ENCODE results near the gene DCAF8.

Gene DCAF8

DNA sequence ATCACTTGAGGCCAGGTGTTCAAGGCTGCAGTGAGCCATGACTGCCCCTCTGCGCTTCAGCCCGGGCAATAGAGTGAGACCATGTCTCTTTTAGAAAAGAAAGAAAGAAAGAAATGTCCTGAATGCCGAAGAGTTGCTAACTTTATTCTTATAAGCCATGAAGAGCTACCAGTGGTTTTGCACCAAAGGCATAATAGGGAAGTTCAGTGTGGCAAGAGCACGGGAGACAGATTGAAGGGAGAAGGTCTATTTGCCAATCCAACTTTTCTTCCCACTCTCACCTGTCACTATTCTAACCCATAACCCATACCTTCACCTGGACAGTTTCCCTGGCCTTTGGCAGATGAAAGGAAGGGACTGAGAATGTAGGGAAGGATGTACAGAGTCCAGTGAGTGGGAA lies 61.6 kb downstream of the DCAF8 start:
- no peak for DNase-seq

DNA sequence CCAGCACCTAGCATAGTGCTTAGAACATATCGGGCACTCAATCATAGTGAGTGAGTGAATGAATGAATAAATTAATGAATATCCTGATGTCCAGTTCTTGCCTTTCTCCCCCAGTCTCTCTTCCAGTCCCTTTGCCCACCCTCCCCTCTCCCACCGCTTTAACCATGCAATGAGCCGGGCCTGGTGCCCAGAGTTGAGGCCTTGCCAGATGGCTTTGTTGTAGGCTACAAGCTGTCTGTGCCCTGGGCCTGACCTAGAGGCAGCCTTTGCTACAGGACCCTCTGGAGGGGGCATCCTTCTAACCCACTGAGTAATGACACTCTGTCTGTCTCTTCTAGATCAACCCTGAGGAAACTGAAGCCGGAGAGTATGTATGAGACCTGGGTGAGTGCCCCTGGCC lies 65.1 kb downstream of the DCAF8 start:
- DNase-seq, result no peak

DNA sequence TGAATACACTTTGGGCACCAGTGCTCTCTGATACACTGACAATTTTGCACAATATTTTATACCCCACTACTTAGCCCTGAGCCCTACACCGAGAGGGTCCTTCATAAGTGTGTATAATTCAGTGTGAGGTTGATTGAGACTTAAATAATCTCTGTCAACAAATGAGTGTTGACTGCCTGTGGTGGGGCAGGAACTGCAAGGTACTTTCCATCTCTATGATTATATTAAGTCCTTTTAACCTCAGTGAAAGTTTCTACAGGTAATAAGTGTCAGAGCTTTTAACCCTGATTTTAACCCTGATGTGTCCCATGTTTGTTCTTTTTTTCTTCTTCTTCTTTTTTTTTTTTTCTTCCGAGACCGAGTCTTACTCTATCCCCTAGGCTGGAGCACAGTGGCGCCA lies 66.2 kb downstream of the DCAF8 start:
- DNase-seq, result no peak

DNA sequence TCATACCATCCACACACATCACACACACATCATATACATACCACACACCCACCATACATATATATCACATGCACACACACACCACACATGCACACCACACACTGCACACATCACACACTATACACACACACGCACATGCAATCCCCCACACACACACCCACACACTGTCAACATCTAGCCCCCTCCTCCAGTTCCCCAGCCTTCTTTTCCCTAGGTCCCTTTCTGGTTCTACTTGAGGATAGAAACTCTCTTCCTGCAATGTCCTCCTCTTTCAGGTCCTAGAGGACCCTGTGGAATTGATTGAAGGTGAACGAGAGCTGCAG lies 67.7 kb downstream of the DCAF8 start:
- DNase-seq, result no peak

DNA sequence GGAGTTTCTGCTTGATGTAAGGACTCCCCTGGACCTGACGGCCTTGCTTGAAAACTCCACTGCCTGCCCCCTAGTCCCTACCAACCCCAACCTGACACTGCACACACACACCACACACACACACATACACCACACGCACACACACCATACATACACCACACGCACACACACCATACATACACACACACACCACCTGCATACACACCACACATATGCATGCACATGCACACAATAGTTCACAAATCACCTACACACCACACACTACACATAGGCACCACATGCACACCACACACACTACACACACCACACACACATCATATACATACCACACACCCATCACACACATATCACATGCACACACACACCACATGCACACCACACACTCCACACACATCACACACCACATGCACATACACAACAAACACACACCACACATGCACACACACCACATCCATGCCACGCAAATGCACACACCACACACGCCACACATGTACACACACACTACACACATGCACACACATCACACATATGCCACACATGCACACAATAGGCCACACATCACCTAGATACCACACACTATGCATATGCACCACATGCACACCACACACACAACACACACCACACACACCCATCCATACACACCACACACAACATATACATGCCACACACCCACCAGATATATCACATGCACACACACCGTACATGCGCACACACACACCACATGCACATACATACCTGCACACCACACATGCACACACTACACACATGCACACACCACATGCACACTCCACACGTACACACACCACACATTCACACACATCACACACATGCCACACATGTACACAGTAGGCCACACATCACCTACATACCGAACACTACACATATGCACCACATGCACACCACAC lies 68.3 kb downstream of the DCAF8 start:
- no peak for DNase-seq

DNA sequence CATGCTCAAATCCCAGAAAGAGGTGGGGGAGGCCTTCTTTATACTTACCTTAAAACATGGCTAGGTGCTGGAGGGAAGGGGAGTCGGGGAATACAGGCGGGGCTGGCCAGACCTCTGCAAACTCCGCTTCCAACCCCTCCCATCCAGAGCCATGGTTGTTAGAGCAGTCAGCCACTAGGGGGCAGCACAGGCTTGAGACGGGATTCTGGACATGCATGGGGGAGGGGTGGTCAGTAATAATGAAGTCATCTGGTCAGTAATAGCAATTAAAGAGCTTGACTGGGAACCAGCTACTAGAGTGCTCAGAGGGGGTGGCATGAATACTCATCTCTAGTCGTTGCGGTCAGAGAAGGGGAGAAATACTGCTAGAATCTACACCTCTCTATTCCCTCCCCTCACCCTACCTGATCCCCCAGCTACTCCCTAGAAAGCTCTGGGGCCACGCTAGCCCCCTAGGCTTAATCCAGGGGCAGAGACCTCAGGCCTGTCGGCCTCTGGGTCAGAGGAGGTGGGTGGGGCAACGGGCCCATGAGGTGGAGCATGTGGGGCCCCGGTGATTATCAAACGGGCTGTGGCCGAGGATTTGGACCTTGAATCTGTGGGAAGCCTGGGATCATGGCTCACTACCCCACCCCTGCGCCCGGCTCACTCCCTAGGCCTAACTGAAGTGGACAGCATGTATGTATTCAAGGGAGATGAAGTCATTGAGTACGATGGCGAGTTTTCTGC lies 69.1 kb downstream of the DCAF8 start:
- peak; percentile 93 for DNase-seq

DNA sequence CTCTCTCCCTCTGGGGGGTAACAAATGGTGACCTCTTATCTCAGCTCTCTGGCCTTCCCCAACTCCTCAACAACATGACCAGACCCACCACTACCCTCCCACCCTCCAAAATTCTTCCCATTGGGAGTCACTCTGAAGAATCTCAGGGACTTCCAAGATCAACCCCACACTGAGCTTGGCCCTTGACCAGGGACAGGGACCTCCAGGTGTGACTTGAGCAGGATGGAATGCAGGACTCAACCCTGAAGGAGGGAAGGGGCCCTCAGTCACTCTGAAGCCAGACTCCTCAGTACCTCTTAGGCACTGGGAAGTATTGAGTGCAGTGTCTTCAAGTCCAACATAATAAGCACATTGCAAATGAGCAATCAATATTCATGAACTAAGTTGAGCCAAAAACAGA lies 70.1 kb downstream of the DCAF8 start:
- DNase-seq, result peak; percentile 71

DNA sequence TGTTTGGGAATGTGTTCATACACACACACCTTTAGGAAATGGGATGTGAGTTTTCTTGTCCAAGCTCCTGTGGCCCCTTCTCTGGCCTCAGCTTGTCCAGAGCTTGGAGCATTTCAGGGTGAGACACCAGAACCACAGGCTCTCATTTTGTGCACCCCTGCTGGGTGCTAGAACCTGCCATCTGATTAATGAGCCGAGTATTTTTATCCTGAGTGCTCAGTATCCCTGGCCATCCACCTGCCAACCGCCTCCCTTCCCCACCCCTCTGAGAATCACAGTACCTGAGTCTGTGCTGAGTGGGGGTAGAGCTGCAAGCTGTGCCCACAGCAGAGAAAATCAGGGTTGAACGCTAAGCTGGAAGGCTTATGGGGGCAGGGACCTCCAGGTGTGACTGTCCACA lies 70.6 kb downstream of the DCAF8 start:
- no peak for DNase-seq

DNA sequence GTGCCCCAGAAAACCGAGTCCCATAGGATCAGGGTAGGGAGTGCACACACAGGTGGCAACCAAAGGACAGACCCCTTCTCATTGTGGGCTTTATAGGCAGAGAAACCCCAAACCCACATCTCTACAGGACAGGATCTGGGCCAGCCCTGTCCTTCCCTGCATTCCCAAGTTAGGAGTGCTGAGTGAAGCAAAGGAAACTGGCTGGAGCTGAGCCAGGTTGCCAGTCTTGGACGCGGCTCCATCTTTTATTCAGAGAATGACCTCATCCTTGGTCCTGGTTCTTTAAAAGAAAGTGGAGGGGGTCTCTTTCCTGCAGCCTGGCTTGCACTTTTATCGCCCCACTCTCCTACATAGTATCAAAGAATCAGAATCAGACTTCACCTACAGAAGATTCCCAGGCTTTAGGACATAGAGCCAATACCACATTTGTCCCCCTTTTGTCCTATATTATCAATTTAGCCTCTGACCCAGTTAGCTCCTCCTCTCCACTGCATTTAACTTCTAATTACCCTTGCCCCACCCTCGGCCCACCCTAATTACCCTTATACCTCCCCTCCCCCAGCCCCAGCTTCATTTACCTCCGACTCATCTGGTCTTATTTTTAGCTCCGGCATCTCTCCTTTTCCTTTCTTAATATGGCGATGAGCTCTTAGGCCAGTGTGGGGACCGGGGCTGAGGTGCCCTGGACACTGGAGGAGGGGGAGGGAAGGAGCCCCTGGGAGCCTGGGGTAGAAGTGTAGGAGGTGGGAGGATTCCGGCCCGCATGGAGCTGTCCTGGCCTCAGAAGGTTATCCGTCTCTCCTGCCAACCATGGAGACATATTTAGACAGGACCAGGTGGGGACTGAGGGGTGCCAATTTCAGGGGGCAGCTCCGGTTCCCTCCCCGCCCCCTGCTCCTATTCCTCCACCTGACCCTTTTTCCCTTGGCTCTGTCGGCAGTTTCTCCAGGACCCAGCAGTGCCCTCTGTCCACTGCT lies 72.4 kb downstream of the DCAF8 start, which contains the start of gene CASQ1:
TSS of gene CASQ1 (plus strand) at position 927 of the 977 bp plus-strand sequence. CDS start 177 bp downstream, outside the sequence.
- no peak for DNase-seq

DNA sequence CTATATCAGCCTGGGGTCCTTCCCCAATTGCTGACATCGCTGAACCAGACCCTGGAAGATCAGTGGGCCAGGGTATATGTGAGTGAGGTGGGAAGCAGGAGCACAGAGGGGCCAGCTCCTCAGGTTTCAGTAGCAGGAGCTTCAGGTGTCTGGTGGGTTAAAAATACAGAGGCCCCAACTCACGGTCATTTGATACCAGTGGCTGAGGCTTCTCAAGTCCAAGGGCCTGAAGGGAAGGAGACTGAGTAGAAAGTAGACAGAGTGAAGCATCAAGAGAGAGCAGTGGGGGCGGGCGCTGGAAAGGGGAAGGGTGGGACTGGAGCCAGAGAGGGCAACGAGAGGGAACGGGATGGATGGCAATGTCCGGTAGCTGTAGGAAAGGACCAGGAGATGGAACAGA lies 74.0 kb downstream of the DCAF8 start:
- no peak for DNase-seq

DNA sequence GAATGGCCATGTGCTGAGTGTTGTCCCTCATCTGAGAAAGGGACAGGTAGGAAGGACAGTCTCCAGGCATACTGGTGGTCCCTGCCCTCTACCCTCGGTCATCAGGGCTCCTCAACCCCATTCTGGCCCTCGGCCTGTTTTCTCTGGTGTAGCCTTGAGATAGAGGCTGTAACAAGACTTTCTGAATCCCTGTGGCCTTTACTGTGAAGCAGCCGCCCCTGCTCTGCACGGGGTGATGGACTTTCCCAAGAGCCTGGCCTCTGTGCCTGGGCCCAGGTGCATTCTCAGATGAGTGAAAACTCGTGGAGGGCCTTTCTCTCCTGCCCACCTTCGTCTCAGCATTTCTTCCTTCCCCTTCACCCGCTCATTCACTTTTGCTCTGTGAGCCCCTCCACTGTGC lies 74.9 kb downstream of the DCAF8 start:
- DNase-seq, result no peak

DNA sequence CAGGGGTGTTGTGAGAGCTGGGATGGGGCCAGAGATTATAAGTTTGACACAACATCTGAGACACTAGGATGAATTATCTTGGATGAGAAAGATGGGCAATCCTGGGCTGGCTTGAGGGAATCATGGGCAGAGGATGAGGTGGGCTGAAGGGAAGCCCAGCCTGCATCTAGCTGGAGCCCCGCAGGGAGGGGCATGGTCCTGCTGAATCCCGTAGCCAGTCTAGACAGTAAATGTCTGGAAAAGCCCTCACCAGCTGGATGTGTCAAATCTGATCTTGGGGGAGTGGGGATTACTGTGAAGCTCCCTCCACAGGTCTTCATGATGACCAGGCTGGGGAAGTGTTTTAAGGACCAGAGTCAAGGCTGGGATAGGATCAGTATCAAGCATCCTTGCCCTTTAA lies 75.6 kb downstream of the DCAF8 start:
- no peak for DNase-seq

DNA sequence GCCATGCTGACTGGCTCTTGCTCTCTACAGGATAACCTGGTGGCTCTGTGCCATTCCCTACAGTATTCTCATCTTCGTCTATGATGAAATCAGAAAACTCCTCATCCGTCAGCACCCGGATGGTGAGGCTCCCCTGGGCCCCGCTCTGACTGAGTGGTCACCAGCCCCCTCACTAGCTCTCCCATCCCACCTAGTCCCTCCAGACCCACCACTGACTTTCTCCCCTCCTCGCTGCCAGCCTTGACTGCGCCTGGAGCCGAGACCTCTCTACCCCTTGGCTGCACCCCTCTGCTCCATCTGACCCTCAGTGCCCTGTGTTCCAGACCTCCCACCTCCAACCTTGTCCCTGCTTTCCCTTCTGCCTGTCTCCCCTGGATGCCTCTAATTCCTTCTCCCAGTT lies 76.1 kb downstream of the DCAF8 start:
- no peak for DNase-seq

DNA sequence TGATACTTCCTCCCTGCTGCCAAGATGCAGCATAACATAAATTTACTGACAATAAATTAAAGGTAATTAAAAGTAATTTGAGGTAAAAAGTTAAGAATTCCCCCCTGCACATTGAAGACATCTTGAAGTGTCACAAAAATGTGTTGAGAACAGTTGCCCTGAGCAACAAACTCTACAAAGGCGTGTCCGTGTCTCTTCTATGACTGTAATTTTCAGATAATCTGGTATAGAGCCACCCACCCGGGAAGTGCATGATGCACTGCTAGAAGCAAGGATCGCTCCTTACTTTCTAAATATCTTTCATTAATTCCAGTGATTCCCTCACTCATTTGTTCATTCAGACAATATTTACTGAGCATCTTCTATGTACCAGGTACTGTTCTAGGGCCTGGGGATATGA lies 83.0 kb downstream of the DCAF8 start:
- no peak for DNase-seq

DNA sequence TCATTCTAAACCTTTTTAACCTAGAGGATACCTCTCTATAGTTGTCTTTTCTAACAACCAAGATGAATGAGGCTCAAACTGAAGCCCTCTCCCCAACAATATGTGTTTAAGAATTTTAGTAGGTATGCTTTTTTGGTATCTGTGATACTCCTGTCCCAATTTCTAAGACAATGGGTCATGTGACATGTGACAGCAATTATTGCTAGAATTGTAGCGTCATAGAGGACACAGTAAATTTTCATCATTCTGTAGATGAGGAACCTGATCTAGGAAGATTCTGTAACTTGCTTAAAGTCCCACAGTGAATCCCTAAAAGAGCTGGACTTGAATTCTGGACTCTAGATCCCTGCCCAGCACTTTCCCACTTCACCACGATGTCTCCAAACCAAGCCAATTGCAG lies 83.6 kb downstream of the DCAF8 start:
- no peak for DNase-seq

DNA sequence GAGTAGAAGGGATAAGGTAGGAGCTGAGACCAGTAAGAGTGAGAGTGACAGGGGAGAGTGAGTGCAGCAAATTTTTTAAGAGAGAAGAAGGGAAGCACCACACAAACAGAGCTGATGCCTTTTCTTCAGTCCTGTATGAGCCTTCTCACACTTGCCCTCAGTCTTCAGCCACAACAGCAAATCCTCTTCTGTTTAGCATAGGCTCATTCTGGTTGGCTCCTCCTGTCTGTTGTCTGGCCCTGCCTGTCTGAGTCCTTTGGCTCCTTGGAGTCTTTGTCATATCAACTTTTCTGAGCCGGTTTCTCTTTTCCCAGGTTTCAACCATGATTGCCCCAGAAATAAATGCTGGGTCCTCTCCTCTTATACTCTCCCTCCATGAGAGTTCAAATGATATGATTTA lies 84.7 kb downstream of the DCAF8 start:
- DNase-seq, result no peak

DNA sequence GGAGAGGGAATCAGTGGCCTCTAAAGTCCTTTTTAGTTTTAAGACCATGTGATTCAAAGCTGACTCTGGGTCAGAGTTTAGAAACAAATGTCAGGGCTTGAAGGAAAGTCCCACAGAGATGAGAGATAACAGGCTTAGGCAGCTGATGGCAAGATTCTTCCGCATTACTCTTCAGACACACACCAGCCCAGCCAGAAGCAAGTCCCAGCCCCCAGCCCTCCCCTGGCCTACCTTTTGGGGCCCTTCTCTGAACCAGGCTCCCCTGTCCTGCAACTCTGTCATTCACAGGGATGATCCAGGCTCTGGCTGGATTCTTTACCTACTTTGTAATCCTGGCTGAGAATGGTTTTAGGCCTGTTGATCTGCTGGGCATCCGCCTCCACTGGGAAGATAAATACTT lies 85.1 kb downstream of the DCAF8 start:
- DNase-seq, result peak; percentile 83

DNA sequence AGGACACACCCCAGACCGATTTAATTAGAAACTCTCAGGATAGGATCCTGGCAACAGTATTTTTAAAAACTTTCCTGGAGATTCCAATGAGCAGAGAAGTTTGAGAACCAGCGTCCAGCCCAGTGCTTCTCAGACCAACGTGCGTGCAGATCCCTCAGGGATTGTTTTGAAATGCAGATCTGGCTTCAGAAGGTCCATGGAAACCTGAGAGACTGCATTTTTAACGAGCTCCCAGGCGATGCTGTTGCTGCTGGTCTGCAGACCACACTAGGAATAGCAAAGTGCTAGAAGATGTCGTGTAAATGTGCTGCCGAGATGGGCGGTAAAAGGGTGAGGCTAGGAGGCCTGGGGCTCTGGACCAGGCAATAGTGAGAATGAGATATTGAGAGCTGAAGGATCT lies 90.4 kb downstream of the DCAF8 start:
- DNase-seq, result peak; percentile 72

DNA sequence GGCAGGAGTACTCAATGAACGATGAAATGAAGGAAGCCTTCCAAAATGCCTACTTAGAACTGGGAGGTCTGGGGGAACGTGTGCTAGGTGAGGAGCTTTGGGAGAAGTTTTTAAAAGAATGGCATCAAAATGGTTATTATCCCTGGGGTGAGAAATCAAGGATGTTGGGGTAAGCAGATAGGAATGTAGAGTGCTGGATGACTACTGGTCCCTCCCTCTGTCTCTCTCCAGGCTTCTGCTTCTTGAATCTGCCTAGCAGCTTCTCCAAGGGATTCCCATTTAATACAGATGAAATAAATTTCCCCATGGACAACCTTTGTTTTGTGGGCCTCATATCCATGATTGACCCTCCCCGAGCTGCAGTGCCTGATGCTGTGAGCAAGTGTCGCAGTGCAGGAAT lies 91.0 kb downstream of the DCAF8 start:
- DNase-seq, result no peak

DNA sequence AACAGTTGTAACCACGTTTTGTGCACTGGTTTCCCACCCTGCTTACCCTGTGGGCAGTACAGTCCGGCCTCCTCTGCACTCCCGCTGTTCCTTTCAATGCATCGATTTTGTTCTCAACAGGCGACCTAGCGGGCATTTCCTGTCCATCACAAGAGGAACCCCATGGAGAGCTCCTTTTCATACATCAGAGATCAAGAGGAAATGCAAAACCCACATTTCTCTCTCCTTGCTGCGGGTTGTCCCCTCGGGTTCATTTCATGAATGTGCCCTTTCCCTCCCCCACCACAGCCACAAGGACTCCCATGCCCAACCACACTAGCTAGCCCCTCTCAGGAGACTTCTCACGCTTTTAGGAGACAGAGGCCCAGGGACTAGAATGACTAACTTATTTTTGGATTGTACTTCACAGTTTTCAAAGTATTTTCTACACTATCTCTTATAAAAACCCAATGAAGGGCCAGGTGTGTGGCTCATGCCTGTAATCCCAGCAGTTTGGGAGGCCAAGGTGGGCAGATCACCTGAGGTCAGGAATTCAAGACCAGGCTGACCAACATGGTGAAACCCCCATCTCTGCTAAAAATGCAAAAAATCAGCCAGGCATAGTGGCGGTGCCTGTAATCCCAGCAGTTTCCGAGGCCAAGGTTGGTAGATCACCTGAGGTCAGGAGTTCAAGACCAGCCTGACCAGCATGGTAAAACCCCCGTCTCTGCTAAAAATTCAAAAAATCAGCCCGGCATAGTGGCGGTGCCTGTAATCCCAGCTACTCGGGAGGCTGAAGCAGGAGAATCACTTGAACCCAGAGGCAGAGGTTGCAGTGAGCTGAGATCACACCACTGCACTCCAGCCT lies 92.6 kb downstream of the DCAF8 start:
- DNase-seq, result no peak

DNA sequence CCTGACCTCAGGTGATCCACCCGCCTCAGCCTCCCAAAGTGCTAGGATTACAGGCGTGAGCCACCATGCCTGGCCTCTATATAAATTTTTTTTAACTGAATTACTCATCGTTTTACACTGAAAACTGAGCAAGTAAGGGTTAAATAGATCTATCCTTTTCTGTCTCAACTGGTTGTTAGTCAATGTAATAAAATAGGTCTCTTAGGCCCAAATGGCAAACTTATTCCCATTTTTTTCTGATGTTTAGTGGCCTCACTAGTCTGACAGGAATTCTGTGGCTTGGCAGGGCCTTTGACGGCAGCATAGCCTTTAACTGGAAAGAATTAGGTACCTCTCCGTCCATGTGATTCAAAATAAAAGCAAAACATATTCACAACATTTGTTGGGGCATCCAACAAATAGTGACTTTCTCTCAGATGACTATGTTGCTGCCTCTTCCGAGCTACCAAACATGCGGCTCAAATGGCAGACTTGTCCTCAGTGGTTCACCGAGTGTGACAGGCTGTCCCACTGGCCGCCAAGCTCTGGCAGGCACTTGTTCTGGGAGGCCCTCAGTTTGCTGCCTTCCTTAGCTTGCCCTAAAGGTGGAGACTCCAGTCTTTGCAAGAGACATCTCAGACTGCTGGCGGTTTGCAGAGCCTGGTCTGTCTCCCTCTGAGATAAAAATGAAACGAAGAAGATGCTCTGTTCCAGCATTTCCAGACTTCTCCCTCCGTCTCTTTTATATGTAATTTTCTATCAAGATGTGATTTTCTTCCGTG lies 93.6 kb downstream of the DCAF8 start:
- peak; percentile 77 for DNase-seq

All from islet precursor cell (in vitro differentiated cells).